HepG2 (cell line): ENCODE measurements around the gene YIPF3. TPM values are rescaled to one million over a fixed set of nuclear protein-coding genes. Genes with fewer than 3 reads are reported as not detected.

Experiments used
- AHDC1 ChIP-seq: sonication (generic); formaldehyde crosslinking; IDR thresholded peaks from 2 replicates; pipeline ENCODE4 v1.5.1; 2020; ENCODE audit warnings: mild to moderate bottlenecking, missing genetic modification reagents, borderline replicate concordance
- AKAP8 ChIP-seq: sonication (generic); formaldehyde crosslinking; IDR thresholded peaks from 2 replicates; pipeline ENCODE4 v1.5.1; 2020; ENCODE audit warnings: mild to moderate bottlenecking, missing genetic modification reagents
- CREBL2 ChIP-seq: sonication (generic); formaldehyde crosslinking; IDR thresholded peaks from 2 replicates; pipeline ENCODE4 v1.8.1; 2023; ENCODE audit warnings: missing genetic modification reagents, mild to moderate bottlenecking, borderline replicate concordance
- KAT2B ChIP-seq: fragments of 150-350 bp; IDR thresholded peaks from 2 replicates; pipeline ENCODE4 v1.6.1; 2014; ENCODE audit warnings: low read depth, low read length, borderline replicate concordance
- SOX13 ChIP-seq, 3 experiments: fragments of 450-650 bp in 1 of 3; sonication (generic) in 1 of 3; formaldehyde crosslinking in 1 of 3; IDR thresholded peaks in 2 of 3; conservative IDR thresholded peaks in 1 of 3; 2 replicates each; pipeline versions ENCODE4 v1.5.0 to v1.6.1; 2016 to 2020; ENCODE audit warnings: antibody characterized with exemption in 1 of 3, mild to moderate bottlenecking in 1 of 3, missing compliant biosample characterization in 1 of 3, missing genetic modification reagents in 1 of 3, moderate library complexity in 1 of 3
- TGIF2 ChIP-seq: IDR thresholded peaks from 2 replicates; pipeline ENCODE4 v1.6.1; 2016; ENCODE audit warnings: control low read depth, missing compliant biosample characterization
- THRA ChIP-seq: sonication (generic); formaldehyde crosslinking; IDR thresholded peaks from 2 replicates; pipeline ENCODE4 v1.4.0; 2020; ENCODE audit warnings: missing genetic modification reagents, borderline replicate concordance
- TSC22D2 ChIP-seq: sonication (generic); formaldehyde crosslinking; IDR thresholded peaks from 2 replicates; pipeline ENCODE4 v1.5.1; 2020; ENCODE audit warnings: missing genetic modification reagents, mild to moderate bottlenecking, borderline replicate concordance
- ZFYVE20 ChIP-seq: sonication (generic); formaldehyde crosslinking; IDR thresholded peaks from 2 replicates; pipeline ENCODE4 v1.8.0; 2023; ENCODE audit warnings: low read depth, mild to moderate bottlenecking, moderate library complexity, missing genetic modification reagents, borderline replicate concordance
- ZNF616 ChIP-seq: sonication (generic); formaldehyde crosslinking; IDR thresholded peaks from 2 replicates; pipeline ENCODE4 v1.5.0; 2020; ENCODE audit warnings: low read depth, mild to moderate bottlenecking, missing genetic modification reagents
- ZNF639 ChIP-seq: conservative IDR thresholded peaks from 2 replicates; pipeline ENCODE4 v1.6.1; 2018; ENCODE audit warnings: missing genetic modification reagents
- ZNF687 ChIP-seq: sonication (generic); formaldehyde crosslinking; IDR thresholded peaks from 2 replicates; pipeline ENCODE4 v1.5.1; 2020; ENCODE audit warnings: mild to moderate bottlenecking, missing genetic modification reagents, moderate library complexity
- ZSCAN21 ChIP-seq: sonication (generic); formaldehyde crosslinking; IDR thresholded peaks from 2 replicates; pipeline ENCODE4 v1.8.0; 2022; ENCODE audit warnings: mild to moderate bottlenecking, missing genetic modification reagents, moderate library complexity, borderline replicate concordance
- polyA plus RNA-seq, 8 experiments: library from polyadenylated mRNA; depleted of rRNA in 3 of 8; stranded (reverse) in 7 of 8; unstranded in 1 of 8; fragments of >200 nt; fragmentation: Illumina TruSeq in 4 of 8; extraction: Trizol in 4 of 8; gene quantifications; 2 replicates each; pipeline versions ENCODE4 v1.2.1 to v1.2.3, GENCODE V29; 2011 to 2016; ENCODE audit warnings: low read depth in 4 of 8, missing spikeins in 1 of 8, mixed read lengths in 1 of 8; ENCODE audit not compliant: insufficient read depth in 1 of 8
- total RNA-seq, 5 experiments: library from RNA; depleted of rRNA; stranded (reverse); fragments of >200 nt; fragmentation: Illumina TruSeq; extraction: Trizol; gene quantifications; 2 replicates each; pipeline ENCODE4 v1.2.3, GENCODE V29; 2016; ENCODE audit warnings: low read depth in 1 of 5

YIPF3 gene
- total and polyA plus RNA-seq, 2 of the 13 experiments (the other 11 are each of a cell fraction or from before 2014, with no cell fraction given) = 107 to 206 TPM

- TF ChIP-seq SOX13 (IDR thresholded peaks at IDR 0.05) = no peak
- TF ChIP-seq SOX13 (CRISPR knock-in tag; conservative IDR thresholded peaks at IDR 0.05 in 1 of 2, IDR thresholded peaks at IDR 0.05 in 1 of 2) = peak in 1 of 2 experiments; percentile 26; a peak in 1 of 4 replicates
- peak; percentile 3; the same call in 1 of the 2 replicates for TF ChIP-seq ZSCAN21 (CRISPR knock-in tag)
- TF ChIP-seq THRA = peak; percentile 69; the same call in 1 of the 2 replicates
- TF ChIP-seq ZFYVE20 (CRISPR knock-in tag) = no peak
- peak; percentile 48; the same call in 1 of the 2 replicates for TF ChIP-seq AHDC1 (CRISPR knock-in tag)
- no peak; the same call in 1 of the 2 replicates for TF ChIP-seq ZNF639
- peak; percentile 66 for TF ChIP-seq TGIF2
- peak; percentile 94 for TF ChIP-seq ZNF687 (CRISPR knock-in tag)
- no peak for TF ChIP-seq KAT2B
- TF ChIP-seq CREBL2 (CRISPR knock-in tag) = 0 out of 2 replicates have a peak, but pooled peaks have one; percentile 41
- no peak; the same call in 1 of the 2 replicates for TF ChIP-seq TSC22D2 (CRISPR knock-in tag)
- no peak for TF ChIP-seq ZNF616 (CRISPR knock-in tag)
- 0 out of 2 replicates have a peak, but pooled peaks have one; percentile 67 for TF ChIP-seq AKAP8
These were observed at the start of gene YIPF3, which contains the start of gene POLR1C (continued) for GRCh38 chr6:43516697-43517504.
